HFF-Myc (cell line): ENCODE measurements around the gene PCDHA12.

Experiments used
- DNase-seq: peaks from one replicate; pipeline ENCODE4 v3.0.0-alpha.2; 2011; ENCODE audit warnings: low read depth; ENCODE audit errors: extremely low read depth
- H3K4me3 ChIP-seq: replicated peaks from 2 replicates; pipeline ENCODE4 v1.5.1; 2011; ENCODE audit warnings: low read depth, mild to moderate bottlenecking, control low read depth, low read length
- CTCF ChIP-seq: IDR thresholded peaks from 2 replicates; pipeline ENCODE4 v1.5.1; 2012; ENCODE audit warnings: mild to moderate bottlenecking, low read depth, low read length, control low read depth; ENCODE audit errors: missing control alignments

The PCDHA12 gene

DNA sequence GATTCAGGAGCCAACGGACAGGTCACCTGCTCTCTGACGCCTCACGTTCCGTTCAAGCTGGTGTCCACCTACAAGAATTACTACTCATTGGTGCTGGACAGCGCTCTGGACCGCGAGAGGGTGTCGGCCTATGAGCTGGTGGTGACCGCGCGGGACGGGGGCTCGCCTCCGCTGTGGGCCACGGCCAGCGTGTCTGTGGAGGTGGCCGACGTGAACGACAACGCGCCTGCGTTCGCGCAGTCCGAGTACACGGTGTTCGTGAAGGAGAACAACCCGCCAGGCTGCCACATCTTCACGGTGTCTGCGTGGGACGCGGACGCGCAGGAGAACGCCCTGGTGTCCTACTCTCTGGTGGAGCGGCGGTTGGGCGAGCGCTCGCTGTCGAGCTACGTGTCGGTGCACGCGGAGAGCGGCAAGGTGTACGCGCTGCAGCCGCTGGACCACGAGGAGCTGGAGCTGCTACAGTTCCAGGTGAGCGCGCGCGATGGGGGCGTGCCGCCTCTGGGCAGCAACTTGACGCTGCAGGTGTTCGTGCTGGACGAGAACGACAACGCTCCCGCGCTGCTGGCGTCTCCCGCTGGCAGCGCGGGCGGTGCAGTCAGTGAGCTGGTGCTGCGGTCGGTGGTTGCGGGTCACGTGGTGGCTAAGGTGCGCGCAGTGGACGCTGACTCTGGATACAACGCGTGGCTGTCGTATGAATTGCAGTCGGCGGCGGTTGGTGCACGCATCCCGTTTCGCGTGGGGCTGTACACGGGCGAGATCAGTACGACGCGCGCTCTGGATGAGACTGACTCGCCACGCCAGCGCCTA, 17.7 kb upstream of the PCDHA12 start:
- TF ChIP-seq CTCF: no peak
- DNase-seq: no peak
- no peak overlapping the region for H3K4me3 ChIP-seq

DNA sequence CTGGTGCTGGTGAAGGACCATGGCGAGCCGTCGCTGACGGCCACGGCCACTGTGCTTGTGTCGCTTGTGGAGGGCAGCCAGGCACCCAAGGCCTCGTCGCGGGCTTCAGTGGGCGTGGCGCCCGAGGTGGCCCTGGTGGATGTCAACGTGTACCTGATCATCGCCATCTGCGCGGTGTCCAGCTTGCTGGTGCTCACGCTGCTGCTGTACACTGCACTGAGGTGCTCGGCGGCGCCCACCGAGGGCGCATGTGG, 17.2 kb upstream of the PCDHA12 start:
- H3K4me3 ChIP-seq: no peak overlapping the region
- no peak for DNase-seq
- no peak for TF ChIP-seq CTCF

GRCh38 chr5:140862441-140863295, 12.4 kb upstream of the PCDHA12 start:
- no peak for TF ChIP-seq CTCF
- no peak for DNase-seq
- H3K4me3 ChIP-seq: no peak overlapping the region

DNA sequence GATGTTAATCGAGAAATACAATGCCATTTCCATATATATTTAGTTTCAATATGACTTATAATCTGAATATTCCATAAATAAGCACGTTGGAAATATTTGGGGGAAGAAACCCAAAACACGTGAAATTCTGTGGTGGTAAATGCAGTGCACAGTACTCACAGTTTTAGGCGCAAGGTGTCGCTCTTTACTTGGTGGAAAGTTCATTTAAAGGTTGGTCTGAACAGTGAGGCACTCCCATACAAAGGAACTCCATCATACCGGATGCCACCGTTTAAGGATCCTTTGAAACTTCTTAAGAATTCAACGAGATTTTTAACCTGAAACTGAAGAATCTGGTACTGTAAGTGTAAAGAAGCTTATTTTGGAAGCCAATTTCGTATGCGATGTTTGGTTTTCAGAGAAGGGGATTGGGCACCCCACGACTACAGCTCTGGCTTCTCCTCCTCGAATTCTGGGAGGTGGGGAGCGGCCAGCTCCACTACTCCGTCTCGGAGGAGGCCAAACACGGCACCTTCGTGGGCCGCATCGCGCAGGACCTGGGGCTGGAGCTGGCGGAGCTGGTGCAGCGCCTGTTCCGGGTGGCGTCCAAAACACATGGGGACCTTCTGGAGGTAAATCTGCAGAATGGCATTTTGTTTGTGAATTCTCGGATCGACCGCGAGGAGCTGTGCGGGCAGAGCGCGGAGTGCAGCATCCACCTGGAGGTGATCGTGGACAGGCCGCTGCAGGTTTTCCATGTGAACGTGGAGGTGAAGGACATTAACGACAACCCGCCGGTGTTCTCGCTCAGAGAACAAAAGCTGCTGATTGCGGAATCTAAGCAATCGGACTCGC, 6.2 kb upstream of the PCDHA12 start, which contains the start of gene PCDHA11:
Gene PCDHA11 (plus strand): TSS at position 237 of the 834 bp plus-strand sequence. CDS start 147 bp downstream, at position 384.
- no peak within 1 kb of the TSS for H3K4me3 ChIP-seq
- DNase-seq: no peak
- peak; percentile 29 for TF ChIP-seq CTCF

- no peak overlapping the region for H3K4me3 ChIP-seq
- TF ChIP-seq CTCF: no peak
- no peak for DNase-seq
Observed at GRCh38 chr5:140869555-140869886, 5.6 kb upstream of the PCDHA12 start.
